Nucleus accumbens (tissue), 56 donors: ENCODE results near the gene SUPT3H.
"Not testable (repeated sequence)": the region's sequence is repeated elsewhere in the genome, so short reads cannot be mapped to it uniquely, and the experiment has no call there.

ENCODE experiments used
- DNase-seq, 56 donors: peaks; one replicate each; lab custom pipeline; 2025; lab: John Stamatoyannopoulos, UW

The SUPT3H gene

GRCh38 chr6:45076217-45076930, 301.4 kb downstream of the SUPT3H start:
- no peak for DNase-seq

- DNase-seq = no peak
Measured at GRCh38 chr6:45075246-45075645, 302.5 kb downstream of the SUPT3H start.

GRCh38 chr6:45074439-45074838, 303.3 kb downstream of the SUPT3H start:
- DNase-seq = no peak

GRCh38 chr6:45073771-45074170, 304.0 kb downstream of the SUPT3H start:
- no peak for DNase-seq

GRCh38 chr6:45072673-45073072, 305.1 kb downstream of the SUPT3H start:
- DNase-seq = no peak

- DNase-seq = no peak
Measured at GRCh38 chr6:45072016-45072415, 305.7 kb downstream of the SUPT3H start.

- no peak for DNase-seq
Measured at GRCh38 chr6:45069091-45069490, 308.6 kb downstream of the SUPT3H start.

GRCh38 chr6:45067446-45067845, 310.3 kb downstream of the SUPT3H start:
- not testable (repeated sequence) for DNase-seq

- not testable (repeated sequence) for DNase-seq
Measured at GRCh38 chr6:45062659-45063058, 315.1 kb downstream of the SUPT3H start.

- no peak for DNase-seq
Measured at GRCh38 chr6:45057711-45058110, 320.0 kb downstream of the SUPT3H start.

- DNase-seq = no peak
Measured at GRCh38 chr6:45054610-45055009, 323.1 kb downstream of the SUPT3H start.

GRCh38 chr6:45052325-45052724, 325.4 kb downstream of the SUPT3H start:
- no peak for DNase-seq

GRCh38 chr6:45049188-45049843, 328.4 kb downstream of the SUPT3H start:
- DNase-seq = no peak

- DNase-seq = no peak
Measured at GRCh38 chr6:45047573-45047972, 330.2 kb downstream of the SUPT3H start.

GRCh38 chr6:45045253-45045601, 332.5 kb downstream of the SUPT3H start:
- no peak for DNase-seq

GRCh38 chr6:45044510-45045252, 333.1 kb downstream of the SUPT3H start:
- no peak for DNase-seq

GRCh38 chr6:45044086-45044485, 333.6 kb downstream of the SUPT3H start:
- DNase-seq = no peak

GRCh38 chr6:45042673-45043072, 335.1 kb downstream of the SUPT3H start:
- DNase-seq = not testable (repeated sequence)

GRCh38 chr6:45038226-45038625, 339.5 kb downstream of the SUPT3H start:
- no peak for DNase-seq

GRCh38 chr6:45036103-45036502, 341.6 kb downstream of the SUPT3H start:
- DNase-seq = no peak

- no peak for DNase-seq
Measured at GRCh38 chr6:45032426-45032825, 345.3 kb downstream of the SUPT3H start.

GRCh38 chr6:45031601-45032000, 346.1 kb downstream of the SUPT3H start:
- DNase-seq = no peak
